Measurements from ENCODE around the gene GABPB2. TPM values are rescaled to one million over a fixed set of nuclear protein-coding genes. Genes with fewer than 3 reads are reported as not detected.

GABPB2 gene
- total and polyA plus RNA-seq, 2 of the 13 experiments (the other 11 are each of a cell fraction or from before 2014, with no cell fraction given): 0.09 TPM; not detected in 1

DNA sequence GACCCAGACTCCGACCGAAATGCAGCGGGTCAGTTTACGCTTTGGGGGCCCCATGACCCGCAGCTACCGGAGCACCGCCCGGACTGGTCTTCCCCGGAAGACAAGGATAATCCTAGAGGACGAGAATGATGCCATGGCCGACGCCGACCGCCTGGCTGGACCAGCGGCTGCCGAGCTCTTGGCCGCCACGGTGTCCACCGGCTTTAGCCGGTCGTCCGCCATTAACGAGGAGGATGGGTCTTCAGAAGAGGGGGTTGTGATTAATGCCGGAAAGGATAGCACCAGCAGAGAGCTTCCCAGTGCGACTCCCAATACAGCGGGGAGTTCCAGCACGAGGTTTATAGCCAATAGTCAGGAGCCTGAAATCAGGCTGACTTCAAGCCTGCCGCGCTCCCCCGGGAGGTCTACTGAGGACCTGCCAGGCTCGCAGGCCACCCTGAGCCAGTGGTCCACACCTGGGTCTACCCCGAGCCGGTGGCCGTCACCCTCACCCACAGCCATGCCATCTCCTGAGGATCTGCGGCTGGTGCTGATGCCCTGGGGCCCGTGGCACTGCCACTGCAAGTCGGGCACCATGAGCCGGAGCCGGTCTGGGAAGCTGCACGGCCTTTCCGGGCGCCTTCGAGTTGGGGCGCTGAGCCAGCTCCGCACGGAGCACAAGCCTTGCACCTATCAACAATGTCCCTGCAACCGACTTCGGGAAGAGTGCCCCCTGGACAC, 22.5 kb upstream of the GABPB2 start (continued):
- TF ChIP-seq SRSF1 (optimal IDR thresholded peaks at IDR 0.05; ENCODE audit: low read depth, low read length) (no peak), SMYD3 (CRISPR knock-in tag; IDR thresholded peaks at IDR 0.05) (peak; percentile 77; the same call in 1 of the 2 replicates), ZNF556 (CRISPR knock-in tag; IDR thresholded peaks at IDR 0.05; ENCODE audit: borderline replicate concordance) (peak; percentile 42; the same call in 1 of the 2 replicates), GZF1 (CRISPR knock-in tag; IDR thresholded peaks at IDR 0.05) (peak; percentile 48; the same call in 1 of the 2 replicates), EZH2 (conservative IDR thresholded peaks at IDR 0.05; ENCODE audit: low read depth, low read length) (no peak), PAX8 (CRISPR knock-in tag; IDR thresholded peaks at IDR 0.05; ENCODE audit: borderline replicate concordance) (peak; percentile 70; the same call in 1 of the 2 replicates), ZNF335 (CRISPR knock-in tag; IDR thresholded peaks at IDR 0.05) (peak; percentile 89; the same call in 1 of the 2 replicates), ZSCAN29 (CRISPR knock-in tag; conservative IDR thresholded peaks at IDR 0.05) (peak; percentile 66; the same call in 1 of the 2 replicates), ZNF446 (CRISPR knock-in tag; IDR thresholded peaks at IDR 0.05) (no peak; the same call in 1 of the 2 replicates), TCF12 (IDR thresholded peaks at IDR 0.05) (no peak), TCF12 (CRISPR knock-in tag; IDR thresholded peaks at IDR 0.05) (no peak), ZSCAN30 (CRISPR knock-in tag; IDR thresholded peaks at IDR 0.05) (no peak), BRD4 (CRISPR knock-in tag; IDR thresholded peaks at IDR 0.05) (no peak), HMG20B (CRISPR knock-in tag; conservative IDR thresholded peaks at IDR 0.05) (no peak), ZIK1 (CRISPR knock-in tag; IDR thresholded peaks at IDR 0.05; ENCODE audit: borderline replicate concordance, low read depth) (no peak), BORCS8-MEF2B (CRISPR knock-in tag; IDR thresholded peaks at IDR 0.05) (peak; percentile 81)
- TF ChIP-seq, protein P1, sequence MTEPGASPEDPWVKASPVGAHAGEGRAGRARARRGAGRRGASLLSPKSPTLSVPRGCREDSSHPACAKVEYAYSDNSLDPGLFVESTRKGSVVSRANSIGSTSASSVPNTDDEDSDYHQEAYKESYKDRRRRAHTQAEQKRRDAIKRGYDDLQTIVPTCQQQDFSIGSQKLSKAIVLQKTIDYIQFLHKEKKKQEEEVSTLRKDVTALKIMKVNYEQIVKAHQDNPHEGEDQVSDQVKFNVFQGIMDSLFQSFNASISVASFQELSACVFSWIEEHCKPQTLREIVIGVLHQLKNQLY (CRISPR knock-in tag; IDR thresholded peaks at IDR 0.05): no peak
- TF ChIP-seq, protein P2, sequence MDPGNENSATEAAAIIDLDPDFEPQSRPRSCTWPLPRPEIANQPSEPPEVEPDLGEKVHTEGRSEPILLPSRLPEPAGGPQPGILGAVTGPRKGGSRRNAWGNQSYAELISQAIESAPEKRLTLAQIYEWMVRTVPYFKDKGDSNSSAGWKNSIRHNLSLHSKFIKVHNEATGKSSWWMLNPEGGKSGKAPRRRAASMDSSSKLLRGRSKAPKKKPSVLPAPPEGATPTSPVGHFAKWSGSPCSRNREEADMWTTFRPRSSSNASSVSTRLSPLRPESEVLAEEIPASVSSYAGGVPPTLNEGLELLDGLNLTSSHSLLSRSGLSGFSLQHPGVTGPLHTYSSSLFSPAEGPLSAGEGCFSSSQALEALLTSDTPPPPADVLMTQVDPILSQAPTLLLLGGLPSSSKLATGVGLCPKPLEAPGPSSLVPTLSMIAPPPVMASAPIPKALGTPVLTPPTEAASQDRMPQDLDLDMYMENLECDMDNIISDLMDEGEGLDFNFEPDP (CRISPR knock-in tag; conservative IDR thresholded peaks at IDR 0.05): no peak
- TF ChIP-seq, protein P3, sequence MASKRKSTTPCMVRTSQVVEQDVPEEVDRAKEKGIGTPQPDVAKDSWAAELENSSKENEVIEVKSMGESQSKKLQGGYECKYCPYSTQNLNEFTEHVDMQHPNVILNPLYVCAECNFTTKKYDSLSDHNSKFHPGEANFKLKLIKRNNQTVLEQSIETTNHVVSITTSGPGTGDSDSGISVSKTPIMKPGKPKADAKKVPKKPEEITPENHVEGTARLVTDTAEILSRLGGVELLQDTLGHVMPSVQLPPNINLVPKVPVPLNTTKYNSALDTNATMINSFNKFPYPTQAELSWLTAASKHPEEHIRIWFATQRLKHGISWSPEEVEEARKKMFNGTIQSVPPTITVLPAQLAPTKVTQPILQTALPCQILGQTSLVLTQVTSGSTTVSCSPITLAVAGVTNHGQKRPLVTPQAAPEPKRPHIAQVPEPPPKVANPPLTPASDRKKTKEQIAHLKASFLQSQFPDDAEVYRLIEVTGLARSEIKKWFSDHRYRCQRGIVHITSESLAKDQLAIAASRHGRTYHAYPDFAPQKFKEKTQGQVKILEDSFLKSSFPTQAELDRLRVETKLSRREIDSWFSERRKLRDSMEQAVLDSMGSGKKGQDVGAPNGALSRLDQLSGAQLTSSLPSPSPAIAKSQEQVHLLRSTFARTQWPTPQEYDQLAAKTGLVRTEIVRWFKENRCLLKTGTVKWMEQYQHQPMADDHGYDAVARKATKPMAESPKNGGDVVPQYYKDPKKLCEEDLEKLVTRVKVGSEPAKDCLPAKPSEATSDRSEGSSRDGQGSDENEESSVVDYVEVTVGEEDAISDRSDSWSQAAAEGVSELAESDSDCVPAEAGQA (IDR thresholded peaks at IDR 0.05; ENCODE audit: low read depth): no peak
- TF ChIP-seq, protein P3 (CRISPR knock-in tag; IDR thresholded peaks at IDR 0.05; ENCODE audit: borderline replicate concordance): no peak
- TF ChIP-seq, protein P4, sequence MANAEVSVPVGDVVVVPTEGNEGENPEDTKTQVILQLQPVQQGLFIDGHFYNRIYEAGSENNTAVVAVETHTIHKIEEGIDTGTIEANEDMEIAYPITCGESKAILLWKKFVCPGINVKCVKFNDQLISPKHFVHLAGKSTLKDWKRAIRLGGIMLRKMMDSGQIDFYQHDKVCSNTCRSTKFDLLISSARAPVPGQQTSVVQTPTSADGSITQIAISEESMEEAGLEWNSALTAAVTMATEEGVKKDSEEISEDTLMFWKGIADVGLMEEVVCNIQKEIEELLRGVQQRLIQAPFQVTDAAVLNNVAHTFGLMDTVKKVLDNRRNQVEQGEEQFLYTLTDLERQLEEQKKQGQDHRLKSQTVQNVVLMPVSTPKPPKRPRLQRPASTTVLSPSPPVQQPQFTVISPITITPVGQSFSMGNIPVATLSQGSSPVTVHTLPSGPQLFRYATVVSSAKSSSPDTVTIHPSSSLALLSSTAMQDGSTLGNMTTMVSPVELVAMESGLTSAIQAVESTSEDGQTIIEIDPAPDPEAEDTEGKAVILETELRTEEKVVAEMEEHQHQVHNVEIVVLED (CRISPR knock-in tag; IDR thresholded peaks at IDR 0.05; ENCODE audit: borderline replicate concordance): no peak; the same call in 1 of the 2 replicates
